Thoracic aorta (tissue), 2 donors: ENCODE measurements around the gene ANKRD11. TPM values are rescaled to one million over a fixed set of nuclear protein-coding genes. Genes with fewer than 3 reads are reported as not detected.

ENCODE experiments used
- ATAC-seq: fragments of 150-250 bp; one replicate; pipeline ENCODE4 v1.8.0; 2017; ENCODE audit warnings: low read depth; ENCODE audit not compliant: insufficient number of reproducible peaks, low FRiP score
- DNase-seq: peaks from one replicate; pipeline ENCODE4 v3.0.0-alpha.2; 2020; ENCODE audit warnings: low spot score
- H3K27ac ChIP-seq, 2 donors: fragments of 200-600 bp; sonication (generic); 1 replicate in 1 of 2; 2 replicates in 1 of 2; pipeline ENCODE4 v1.5.1; 2016; ENCODE audit warnings: mild to moderate bottlenecking in 2 of 2, moderate library complexity in 2 of 2
- H3K27me3 ChIP-seq: fragments of 200-600 bp; sonication (generic); replicated peaks from 2 replicates; pipeline ENCODE4 v1.6.0; 2016; ENCODE audit warnings: mild to moderate bottlenecking; ENCODE audit not compliant: insufficient read depth
- H3K36me3 ChIP-seq: fragments of 200-600 bp; sonication (generic); one replicate; pipeline ENCODE4 v1.5.1; 2016
- H3K4me1 ChIP-seq, 2 donors: fragments of 200-600 bp; sonication (generic); 1 replicate in 1 of 2; 2 replicates in 1 of 2; pipeline versions ENCODE4 v1.5.1 to v1.6.0; 2016; ENCODE audit warnings: low read depth in 2 of 2, mild to moderate bottlenecking in 1 of 2; ENCODE audit not compliant: control insufficient read depth in 1 of 2
- H3K4me3 ChIP-seq: fragments of 200-600 bp; sonication (generic); 2 replicates; pipeline ENCODE4 v1.5.1; 2016; ENCODE audit warnings: mild to moderate bottlenecking
- H3K9me3 ChIP-seq: fragments of 200-600 bp; sonication (generic); 2 replicates; pipeline ENCODE4 v1.5.1; 2016
- CTCF ChIP-seq: fragments of 200-600 bp; sonication (generic); IDR thresholded peaks from one replicate; pipeline ENCODE4 v1.5.1; 2019; ENCODE audit warnings: antibody characterized with exemption
- total RNA-seq, 2 donors: library from RNA; depleted of rRNA; stranded (reverse); fragments of >200 nt; gene quantifications; one replicate each; pipeline versions ENCODE4 v1.1.0 to v1.2.3, GENCODE V29; 2016

The ANKRD11 gene
- total RNA-seq, 2 donors from 2014 or later, result 125 to 129 TPM

DNA sequence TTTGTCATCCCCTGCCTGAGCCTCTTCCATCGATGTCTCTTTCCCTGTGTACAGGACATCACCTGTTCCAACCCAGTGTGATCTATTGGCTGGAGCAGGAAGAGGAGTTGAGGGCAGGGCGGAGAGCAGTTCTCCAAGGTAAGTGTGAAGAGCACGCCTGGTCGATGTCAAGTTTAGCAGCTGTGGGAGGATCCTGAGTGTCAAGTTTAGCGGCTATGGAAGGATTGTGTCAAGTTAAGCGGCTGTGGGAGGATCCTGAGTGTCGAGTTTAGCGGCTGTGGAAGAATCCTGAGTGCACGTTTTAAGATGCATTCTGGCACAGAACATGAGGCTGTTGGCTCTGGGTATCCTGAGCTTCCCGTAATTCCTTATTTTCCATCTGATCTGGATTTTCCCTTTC is 265.7 kb downstream of the ANKRD11 start:
- Histone ChIP-seq H3K4me1 (no peaks in the 10 kb centered on the region), H3K27ac (no peak overlapping the region), H3K27me3 (no peaks in the 10 kb centered on the region), H3K9me3 (no peaks in the 10 kb centered on the region), H3K36me3 (peaks cover 52% of the 10 kb centered on the region), H3K4me3 (no peak overlapping the region)
- no peak for TF ChIP-seq CTCF
- ATAC-seq (no peak), DNase-seq (no peak)

- no peak for DNase-seq
- Histone ChIP-seq H3K27me3 (no peaks in the 10 kb centered on the region), H3K36me3 (peaks cover 41% of the 10 kb centered on the region), H3K9me3 (no peaks in the 10 kb centered on the region), H3K4me3 (no peak overlapping the region), H3K4me1 (peaks cover 6% of the 10 kb centered on the region in 2 donors), H3K27ac (no peak overlapping the region)
- TF ChIP-seq CTCF, result no peak
- no peak for ATAC-seq
Measured at GRCh38 chr16:89222931-89223330, 267.4 kb downstream of the ANKRD11 start.

GRCh38 chr16:89221604-89222003 is 268.8 kb downstream of the ANKRD11 start:
- TF ChIP-seq CTCF, result no peak
- no peaks in the 10 kb centered on the region for H3K9me3 ChIP-seq

GRCh38 chr16:89219365-89219764 is 271.0 kb downstream of the ANKRD11 start:
- DNase-seq (no peak), ATAC-seq (no peak)
- Histone ChIP-seq H3K27ac (no peak overlapping the region), H3K36me3 (peaks cover 16% of the 10 kb centered on the region), H3K4me3 (no peak overlapping the region), H3K27me3 (no peaks in the 10 kb centered on the region), H3K4me1 (peaks cover 10 to 25% of the 10 kb centered on the region in 2 donors), H3K9me3 (no peaks in the 10 kb centered on the region)
- TF ChIP-seq CTCF, result no peak

More at GRCh38 chr16:89221604-89222003, 268.8 kb downstream of the ANKRD11 start:
- no peaks in the 10 kb centered on the region for H3K27me3 ChIP-seq
- H3K4me1 ChIP-seq, result peaks cover 6 to 13% of the 10 kb centered on the region in 2 donors
- DNase-seq (no peak), ATAC-seq (no peak)
- no peak overlapping the region for H3K27ac ChIP-seq
- no peak overlapping the region for H3K4me3 ChIP-seq
- H3K36me3 ChIP-seq, result peaks cover 28% of the 10 kb centered on the region

Other genes starting within 250 kb of the ANKRD11 start
- gene SPG7, start 17.8 kb upstream of the ANKRD11 start, total RNA-seq, result 100 to 1,000 TPM; 214 to 333 TPM
- gene RPL13, start 70.1 kb upstream of the ANKRD11 start, total RNA-seq, result 1,000 to 10,000 TPM; 3,914 to 4,192 TPM
- not detected for gene CPNE7, start 85.2 kb upstream of the ANKRD11 start, total RNA-seq
- not detected for gene DPEP1, start 123.1 kb upstream of the ANKRD11 start, total RNA-seq
- 10 to 100 TPM; 63.0 to 77.2 TPM for gene CHMP1A, start 167.1 kb upstream of the ANKRD11 start, total RNA-seq
- 1 to 10 TPM; 3.2 to 3.9 TPM for gene SPATA33, start 167.3 kb upstream of the ANKRD11 start, total RNA-seq
- gene CDK10, start 196.1 kb upstream of the ANKRD11 start, total RNA-seq, result 10 to 100 TPM; 20.3 to 35.2 TPM
- 10 to 100 TPM; 19.0 to 24.1 TPM for gene SPATA2L, start 211.1 kb upstream of the ANKRD11 start, total RNA-seq
- gene VPS9D1, start 230.3 kb upstream of the ANKRD11 start, total RNA-seq, result 10 to 100 TPM in 1 of 2 donors, 1 to 10 TPM in 1; 9.5 to 18.3 TPM
- 10 to 100 TPM; 25.0 to 34.1 TPM for gene ZNF276, start 231.0 kb upstream of the ANKRD11 start, total RNA-seq